HPDE6-E6E7 (cell line): ENCODE data around the gene CELF2.

Experiments used
- DNase-seq: peaks from one replicate; pipeline ENCODE4 v3.0.0; 2011; ENCODE audit warnings: missing footprints; ENCODE audit errors: extremely low spot score

CELF2 gene

DNA sequence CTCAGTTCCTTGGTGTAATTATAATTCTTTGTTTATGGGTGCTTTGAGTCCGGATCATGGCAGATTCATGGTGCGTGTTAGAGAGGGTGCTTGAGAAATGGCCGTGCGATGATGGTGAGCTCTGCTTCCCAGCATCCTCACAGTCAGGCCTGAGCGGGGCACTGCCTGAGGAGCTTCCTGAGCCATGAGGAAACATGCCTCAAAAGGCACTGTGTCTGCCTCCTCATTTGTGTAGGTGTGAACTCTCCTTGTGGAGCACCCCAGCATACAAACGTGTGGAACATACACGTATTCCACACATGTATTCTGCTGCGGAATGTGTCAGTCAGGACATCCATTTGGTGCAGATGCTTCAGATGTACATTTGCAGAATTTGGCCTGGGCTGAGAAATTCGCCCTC is 205.4 kb downstream of the CELF2 start:
- DNase-seq = no peak

DNA sequence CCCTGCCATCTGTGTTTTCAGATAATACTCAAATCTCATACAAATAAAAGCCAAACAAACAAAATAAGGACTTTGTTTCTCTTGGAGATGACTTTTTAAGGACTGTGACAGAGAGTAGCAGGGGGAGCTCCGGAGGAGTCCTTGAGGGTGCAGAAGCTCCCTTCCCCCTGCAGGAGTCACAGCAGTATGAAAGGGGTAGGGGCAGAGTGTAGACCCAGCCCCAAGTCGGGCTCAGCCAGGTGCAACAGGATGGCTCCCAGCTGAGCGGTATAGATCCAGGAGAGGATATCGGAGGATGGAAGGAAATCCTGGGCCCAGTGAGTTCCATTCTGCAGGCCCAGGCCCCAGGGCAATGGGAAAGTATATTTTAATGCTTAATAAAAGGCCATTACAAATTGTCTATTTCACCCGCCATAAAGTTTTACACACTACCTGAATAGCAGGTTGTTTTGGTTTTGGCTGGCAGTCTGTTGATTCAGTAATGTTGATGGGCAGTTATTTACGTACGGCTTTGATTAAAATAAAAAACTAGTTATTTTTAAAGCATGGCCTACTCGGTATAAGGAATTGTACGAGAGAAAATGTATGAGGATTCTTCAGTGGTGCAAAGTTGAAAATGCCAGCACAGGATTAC is 206.0 kb downstream of the CELF2 start:
- no peak for DNase-seq

DNA sequence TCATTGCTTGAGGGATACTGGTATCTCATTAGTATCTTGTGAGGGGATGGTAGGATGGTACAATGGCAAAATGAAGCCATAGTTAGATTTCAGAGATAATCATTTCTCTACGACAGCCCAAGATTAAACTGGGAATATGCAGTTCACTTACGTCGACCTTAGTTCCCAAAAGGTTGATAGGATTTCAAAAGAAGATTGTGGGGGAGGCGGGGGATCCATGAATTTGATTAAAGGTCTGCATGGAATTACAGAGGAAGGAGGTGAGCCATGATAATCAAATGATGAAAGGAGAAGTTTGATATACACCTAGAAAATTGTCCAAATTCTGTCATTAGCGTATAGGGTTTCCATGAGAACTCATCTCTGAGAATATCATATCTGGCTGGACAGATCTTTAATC is 206.6 kb downstream of the CELF2 start:
- DNase-seq = no peak

DNA sequence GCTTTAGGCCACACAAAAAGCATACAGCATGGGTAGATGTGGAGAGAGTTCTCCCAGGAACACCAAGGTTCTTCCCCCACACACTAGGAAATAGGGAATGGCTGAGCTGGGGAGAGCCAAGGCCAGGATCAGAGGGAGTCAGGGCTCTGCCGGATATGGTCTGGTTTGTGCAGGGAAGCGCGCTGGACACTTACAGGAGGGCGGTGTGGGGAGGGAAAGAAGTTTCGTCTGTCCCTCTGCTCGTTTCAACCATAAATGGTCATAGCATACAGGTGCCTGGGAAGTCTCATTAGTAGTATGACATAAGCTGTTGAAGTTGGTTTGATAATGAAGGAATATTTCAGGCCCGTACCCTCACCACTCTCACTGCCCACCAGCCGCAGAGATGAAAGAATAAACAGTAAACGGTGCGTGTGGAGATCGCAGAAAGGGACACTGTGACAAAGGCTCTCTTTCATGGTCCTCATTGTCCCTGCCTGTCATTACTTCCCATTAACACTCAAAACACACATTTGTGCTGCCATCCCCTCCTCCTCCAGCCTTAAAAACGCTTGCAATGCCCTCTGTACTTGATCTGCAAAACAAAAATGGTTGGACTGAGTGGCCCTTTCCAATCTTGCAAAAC is 207.2 kb downstream of the CELF2 start:
- DNase-seq = no peak

DNA sequence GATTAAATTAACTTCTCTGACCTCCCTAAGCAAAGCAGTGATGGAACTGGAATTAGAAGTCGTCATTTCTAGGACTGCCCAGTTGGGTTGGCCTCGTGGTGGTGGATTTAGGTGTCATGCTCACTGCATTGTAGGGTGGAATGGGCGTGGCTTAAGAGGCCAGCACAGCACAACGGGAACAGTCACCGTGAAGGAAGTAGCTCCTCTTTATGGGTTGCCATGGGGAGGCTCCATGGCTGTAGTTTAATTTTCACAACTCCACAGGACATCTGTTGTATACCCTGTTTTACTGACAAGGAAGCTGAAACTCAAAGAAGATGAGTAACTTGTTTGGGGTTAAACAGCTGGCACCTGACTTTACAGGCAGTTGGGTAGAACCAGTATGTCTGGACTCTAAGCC is 208.3 kb downstream of the CELF2 start:
- no peak for DNase-seq

DNA sequence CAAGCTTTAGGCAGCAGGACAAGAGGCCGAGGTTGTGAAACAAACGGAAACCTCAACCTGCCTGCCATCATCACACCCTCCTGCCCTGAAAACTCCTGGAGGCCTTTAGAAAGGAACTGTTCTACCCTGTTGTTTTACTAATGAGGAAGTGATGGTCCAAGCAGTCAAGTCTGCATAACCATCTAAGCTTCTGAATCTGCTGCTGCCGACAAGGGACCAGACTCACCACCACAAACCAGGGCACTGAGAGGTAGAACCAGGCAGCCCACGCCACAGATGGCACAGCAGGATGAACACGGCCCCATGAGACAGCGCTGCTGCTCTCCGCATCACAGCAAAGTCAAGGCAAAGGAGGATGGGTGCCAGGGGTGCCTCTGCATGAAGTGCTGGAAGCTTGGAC is 209.4 kb downstream of the CELF2 start:
- DNase-seq = no peak

DNA sequence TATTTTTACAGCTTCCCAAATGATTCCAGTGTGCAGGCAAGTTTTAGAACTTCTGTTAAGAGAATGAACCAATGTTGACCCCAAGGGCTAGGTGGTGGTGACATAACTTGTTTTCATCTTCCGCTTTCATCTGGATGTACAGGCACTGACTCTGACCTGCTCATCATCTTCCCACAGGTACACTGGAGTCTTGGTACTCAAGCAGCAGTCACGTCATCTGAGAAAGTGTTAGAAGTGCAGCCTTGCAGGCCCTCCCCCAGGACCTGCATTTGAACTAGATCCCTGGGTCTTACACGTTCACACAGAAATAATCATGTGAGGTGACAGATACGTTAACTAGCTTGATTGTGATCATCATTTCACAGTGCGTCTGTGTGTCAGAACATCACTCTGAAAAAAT is 212.2 kb downstream of the CELF2 start:
- DNase-seq = no peak

DNA sequence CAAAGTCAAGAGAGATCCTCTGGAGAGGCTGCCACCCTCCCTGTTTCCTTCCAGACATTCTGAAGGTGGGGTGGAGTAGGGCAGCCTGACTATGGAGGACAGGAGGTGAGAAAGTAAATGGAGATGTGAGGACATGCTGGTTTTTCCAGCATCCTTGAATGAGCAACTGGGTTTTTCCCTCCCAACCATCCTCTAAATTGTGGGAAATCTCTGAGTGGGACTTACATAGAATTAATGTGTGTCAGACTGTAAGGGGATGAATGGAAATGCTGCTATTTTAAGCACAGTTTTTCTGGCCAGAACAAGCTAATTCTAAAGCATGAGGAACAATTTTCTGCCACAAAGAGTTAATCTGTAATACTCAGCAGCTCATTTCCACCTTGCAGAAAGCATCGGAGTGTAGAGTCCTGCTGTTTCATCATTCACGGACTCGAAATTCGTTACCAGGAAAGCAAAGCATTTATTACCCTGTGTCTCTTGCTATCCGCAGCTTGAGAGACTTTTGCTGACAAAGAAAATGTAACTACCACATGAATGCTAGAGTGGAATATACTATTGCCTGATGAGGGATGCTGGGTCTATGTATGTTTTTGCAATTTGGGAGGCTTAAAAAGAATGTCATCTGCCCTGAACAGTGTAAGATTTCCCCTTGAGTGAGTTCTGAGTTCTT is 213.0 kb downstream of the CELF2 start:
- DNase-seq = no peak

DNA sequence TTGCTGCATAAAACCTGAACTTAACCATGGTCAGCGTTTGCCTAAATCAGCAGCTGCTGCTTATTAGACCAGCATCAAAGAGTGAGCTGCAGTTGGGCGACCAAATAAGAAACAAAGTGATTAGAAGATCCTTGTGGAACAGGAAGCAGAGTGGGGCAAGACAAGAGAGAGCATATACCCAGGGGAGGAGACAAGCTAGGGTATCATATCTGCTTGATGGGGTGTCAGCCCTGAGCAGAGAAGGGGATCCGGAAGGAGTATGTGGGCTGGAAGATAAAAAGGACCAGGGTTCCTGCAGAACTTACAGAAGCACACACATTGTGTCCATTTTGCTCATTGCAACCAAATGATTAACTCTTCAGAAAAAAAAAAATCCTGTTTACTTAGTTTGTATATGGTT is 213.6 kb downstream of the CELF2 start:
- no peak for DNase-seq

DNA sequence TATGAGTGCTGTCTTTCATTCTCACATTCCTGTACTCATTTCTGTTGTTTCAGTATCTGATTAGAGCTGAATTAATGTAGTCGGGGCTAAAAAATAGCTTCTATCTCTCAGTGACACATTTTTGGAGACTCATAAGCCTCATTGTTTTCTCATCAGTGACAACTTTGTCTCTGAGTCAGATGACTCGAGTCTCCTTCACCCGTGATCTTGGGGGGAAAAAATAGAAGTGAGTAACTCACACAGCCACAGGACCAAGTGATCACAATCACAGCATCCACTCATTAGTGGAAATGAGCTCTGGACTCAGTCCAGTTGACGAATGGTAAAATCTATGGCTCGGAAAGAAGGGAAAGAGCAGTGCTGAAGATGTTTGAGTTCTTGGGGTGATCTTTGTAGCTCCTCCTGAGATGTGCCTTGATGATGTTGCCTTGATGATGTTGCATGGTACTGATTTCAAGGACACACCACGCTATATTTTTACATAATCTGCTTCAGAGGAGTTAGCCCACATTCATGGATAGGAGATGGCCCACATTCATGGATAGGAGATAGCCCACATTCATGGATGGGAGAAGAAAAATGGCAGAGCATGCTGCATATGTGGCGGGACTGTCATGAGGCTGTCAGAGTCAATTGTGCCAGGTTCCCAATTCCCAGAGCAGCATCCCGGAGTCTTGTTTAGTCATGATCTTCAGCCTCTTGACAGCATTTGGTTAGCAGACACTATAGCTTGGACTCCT is 214.7 kb downstream of the CELF2 start:
- no peak for DNase-seq

DNA sequence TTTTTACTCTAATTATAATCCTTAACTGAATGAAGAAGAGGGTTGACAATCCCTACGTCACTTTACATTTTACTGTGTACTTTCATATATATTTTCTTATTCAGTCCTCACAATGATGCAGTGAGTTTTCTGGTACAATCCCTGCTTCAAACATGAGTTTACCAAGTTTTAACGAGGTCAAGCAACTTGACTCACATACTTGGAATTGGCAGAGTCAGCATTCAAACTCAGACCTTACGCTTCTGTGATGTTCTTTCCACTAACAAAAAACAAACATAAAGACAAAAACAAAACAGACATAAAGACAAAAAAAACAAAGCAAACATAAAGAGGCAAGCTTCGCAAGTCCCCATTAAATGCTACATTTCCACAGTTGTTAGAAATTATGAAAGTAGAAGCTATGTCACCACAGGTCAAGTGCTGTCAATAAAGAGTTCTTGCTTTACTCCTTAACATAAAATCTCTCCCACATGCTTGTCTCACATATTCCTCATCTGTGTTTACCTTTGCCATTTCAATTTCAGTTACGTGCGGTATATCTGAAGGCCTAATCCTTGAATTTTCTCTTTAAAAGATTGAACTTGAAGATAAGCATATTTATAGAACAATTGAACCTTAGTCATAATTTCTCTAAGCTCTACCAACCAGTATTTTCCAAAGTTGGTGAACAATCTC is 217.3 kb downstream of the CELF2 start:
- no peak for DNase-seq

DNA sequence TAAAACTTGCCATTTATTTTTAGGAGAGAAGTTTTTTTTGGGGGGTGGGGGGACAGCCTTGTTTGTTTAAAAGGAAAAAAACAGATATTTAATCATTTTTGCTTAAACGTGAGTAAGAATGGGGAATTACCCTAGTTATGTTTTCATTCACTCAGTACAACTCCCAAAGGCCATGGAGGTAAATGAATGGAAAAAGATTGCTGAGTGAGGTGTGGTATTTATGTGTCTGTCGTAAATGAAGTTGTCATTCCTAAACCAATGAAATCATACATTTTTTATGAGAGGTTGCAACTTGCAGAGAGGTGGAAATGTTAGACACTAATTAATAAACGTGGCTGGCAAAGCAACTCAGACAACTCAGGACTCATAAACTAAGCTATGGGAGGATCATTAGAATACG is 218.1 kb downstream of the CELF2 start:
- DNase-seq = no peak

DNA sequence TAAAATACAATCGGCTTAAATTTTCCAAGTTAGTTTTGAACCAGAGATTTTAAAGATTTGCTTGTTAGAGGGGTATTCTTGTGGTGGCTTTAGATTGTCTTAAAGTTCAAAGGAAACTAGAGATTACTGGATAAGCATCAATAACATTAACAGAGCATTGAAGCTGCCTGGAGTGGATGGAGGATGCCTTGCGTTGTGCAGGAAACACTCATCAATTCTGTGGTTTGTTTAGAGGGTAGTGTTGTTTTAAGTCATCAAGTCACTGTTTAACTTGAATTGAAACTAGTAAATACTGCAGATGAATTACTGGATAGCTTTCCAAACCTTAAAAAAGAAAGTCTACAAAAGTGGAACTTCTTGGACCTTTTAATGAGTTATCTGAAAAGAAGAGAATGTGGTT is 218.6 kb downstream of the CELF2 start:
- no peak for DNase-seq

DNA sequence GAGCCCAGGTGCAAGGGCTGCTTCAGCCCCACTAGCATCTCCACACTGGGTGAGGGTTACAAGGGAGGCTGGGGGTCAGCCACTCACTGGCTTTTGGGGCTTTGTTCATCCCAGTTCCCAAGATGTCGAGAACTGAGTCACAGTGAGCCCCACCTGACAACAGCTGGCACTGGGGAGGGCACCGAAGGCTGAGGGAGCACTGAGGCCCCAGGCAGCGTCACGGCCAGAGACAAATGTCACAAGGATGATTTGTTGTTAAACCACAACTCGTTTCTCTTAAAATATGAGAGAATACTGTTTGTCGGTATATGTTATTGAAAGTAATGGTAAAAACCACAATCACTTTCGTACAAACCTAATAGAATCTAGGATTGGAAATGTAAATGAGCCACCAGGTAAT is 219.9 kb downstream of the CELF2 start:
- no peak for DNase-seq

DNA sequence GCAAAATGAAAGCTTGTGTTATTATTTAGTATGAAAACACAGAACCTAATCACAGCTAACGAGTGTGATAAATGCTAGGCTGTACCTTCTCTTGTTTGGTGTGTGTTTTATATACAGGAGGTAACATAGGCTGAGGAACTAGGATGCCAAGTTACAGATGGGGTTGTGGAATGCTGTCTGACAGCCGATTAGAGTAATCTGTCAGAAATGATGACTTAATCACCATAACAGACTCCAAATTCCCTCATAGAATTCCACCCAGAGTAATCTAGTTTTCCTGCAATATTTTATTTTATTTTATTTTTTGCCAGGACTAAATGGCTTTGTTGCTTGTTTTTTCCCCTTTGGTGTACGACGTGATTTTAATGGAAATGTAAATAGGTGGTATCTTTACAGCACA is 221.2 kb downstream of the CELF2 start:
- no peak for DNase-seq

DNA sequence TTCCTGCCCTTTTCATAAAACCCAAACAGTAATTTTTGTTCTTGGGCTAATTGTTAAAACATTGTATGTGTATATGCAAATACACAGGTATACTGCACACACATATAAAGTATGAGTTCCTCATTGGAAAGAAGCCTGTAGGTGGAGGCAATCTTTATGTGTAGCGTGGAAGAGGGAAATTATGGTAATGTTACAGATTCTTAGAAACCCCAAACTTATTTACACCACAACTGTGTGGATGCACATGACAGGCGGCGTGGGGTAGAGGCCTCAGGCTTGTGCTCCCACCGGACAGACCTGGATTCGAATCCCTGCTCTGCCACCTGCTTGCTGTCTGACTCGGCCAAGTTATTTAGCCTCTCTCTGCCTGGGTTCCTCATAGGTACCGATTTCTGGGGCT is 223.0 kb downstream of the CELF2 start:
- no peak for DNase-seq

DNA sequence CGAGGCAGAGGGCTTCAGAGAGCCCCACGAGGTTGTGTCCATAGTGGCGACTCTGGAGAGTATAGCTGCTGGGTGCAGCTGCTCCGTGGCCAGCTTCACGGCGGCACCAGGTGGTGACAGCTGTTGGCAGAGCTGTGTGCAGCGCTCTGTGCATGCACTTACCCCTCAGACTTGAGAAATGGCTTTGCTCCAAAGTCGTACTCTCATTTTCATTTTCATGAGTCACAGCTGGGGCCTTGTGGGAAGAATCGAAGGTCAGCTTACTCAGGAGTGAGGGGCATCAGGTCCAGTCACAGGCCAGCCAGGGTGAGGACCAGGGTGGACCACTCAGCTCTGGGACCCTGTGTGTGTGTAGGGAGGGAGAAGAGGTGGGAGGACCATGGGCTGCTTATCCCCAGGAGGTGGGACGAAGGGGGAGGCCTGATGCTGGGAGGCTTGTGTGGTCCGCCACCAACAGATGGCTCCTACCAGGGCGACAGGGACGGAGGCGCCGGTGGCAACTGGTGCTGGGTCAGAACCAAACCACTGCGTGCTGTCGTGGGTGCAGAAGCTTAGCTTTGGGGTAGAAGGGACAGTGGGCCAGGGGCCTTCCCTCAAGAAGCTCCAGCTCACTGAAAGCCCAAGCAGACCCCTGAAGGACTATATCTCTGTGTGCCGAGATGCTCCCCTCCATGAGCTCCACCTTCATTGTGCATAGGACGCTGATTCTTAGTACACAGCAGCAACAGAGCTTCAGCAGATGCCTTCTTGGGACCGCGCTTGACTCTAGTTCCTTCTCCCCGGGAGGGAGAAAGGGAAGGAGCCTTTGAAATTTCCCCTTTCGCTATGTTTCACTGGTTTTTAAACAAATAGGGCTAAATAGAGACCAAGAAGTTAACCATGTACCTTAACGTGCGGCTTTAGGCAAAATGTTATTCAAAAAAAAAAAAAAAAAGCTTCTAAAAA is 225.0 kb downstream of the CELF2 start:
- DNase-seq = no peak

DNA sequence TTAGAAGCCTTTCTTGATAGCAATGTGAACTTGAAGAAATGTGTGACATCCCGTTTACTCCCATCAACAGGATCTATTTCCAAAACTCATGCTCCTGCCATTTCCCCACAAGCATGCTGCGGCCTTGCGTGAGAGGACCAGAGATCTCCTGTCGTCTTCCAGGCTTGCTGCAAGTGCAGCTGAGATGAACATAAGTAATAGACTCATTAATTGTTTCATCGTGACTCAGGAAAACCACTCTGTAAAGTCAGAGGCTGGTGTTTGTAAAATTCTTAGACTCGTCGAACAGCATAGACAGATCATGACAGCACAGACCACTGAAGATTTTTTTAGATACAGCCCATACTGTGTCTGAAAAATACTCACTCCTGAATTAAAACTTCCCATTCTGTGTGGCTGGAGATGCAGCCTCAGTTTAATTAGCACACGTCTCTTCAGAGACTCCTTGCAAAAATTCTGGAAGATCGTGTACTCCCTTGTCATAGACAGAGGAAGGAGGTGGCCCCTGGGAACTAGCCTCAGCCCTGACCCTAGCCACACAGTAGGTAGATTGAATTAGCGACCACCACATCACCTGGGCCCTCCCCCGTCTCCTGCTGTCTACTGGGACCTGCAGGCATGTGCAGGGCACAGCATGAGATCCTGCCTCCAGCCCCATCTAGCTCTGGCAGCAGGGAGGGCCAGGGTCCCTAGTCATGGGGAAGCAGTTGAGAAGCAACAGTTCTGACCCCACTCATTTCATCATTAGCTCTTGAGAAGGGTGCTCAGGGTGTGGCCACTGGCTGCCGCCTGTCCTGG is 226.0 kb downstream of the CELF2 start:
- no peak for DNase-seq

DNA sequence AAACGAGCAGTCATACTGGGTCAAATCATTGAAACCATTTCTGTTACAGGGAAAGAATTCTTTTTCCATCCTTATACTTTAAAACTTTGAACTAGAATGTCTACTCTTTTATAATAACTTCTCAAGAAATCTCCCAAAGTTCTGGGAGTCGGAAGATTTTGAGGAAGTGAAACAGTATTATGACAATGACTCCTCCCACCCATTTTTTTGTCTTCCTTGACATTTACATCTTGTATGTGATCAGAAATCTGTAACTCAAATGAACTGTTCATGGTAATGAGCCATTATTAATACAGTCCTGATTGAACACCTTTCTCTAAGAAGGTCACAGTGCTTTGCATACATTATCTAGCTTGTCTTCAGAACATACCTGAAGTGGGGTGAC is 227.4 kb downstream of the CELF2 start:
- no peak for DNase-seq

DNA sequence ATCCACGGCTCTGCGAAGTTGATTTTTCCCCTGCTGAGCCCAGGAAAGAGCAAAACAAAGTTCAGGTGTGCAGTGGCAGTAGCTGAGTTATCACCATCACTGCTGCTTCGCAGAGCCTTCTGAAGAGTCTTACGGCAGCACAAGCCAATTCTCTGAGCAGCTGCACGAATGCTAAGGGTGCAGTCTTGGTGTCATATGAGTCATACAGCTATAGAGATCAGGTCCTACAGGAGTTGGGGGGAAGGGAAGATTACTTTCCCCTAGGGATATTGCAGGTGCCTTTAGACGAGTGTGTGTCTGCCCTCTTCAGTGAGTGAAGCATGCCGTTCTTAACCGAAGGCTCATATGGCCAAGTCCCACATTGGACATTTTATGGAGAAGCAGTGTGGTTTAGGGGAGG is 227.8 kb downstream of the CELF2 start:
- DNase-seq = no peak
